ENCODE results near the gene SLC2A9.

The SLC2A9 gene

DNA sequence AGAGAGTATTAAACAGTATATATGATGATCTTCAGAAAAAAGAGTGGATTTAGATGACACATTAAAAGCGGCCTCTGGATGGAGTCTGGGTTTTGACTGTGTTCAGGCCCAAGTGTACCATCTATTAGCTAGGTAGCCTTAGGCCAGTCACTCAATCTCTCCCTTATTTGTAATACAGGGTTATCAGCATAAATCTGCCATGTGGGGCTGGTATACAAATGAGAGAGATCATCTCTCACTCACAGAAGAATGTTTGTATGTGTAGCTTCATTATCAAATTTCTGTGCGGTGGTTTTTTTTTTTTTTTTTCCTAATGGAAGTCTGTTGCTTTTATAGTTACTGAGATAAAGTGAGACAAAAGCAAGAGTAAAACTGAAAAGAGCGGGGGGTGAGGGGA is 12.7 kb downstream of the SLC2A9 start:
- H3K9ac ChIP-seq (ENCODE audit: low read depth, low read length, poor library complexity, severe bottlenecking): no peak overlapping the region
- no peak overlapping the region for H3K4me2 ChIP-seq (ENCODE audit: low read depth, low read length, poor library complexity, severe bottlenecking)
- no peaks in the 10 kb centered on the region for H4K20me1 ChIP-seq (ENCODE audit: insufficient read depth, low read length, poor library complexity, severe bottlenecking)
- H3K4me1 ChIP-seq (ENCODE audit: insufficient read depth, low read length, poor library complexity, severe bottlenecking): no peaks in the 10 kb centered on the region
- H2AFZ ChIP-seq (ENCODE audit: low read length): no peak overlapping the region
- H3K79me2 ChIP-seq (ENCODE audit: insufficient read depth, low read length): no peaks in the 10 kb centered on the region
- no peaks in the 10 kb centered on the region for H3K27me3 ChIP-seq (ENCODE audit: insufficient read depth, low read length, poor library complexity, severe bottlenecking)
- H3K4me3 ChIP-seq (ENCODE audit: low read length, poor library complexity, severe bottlenecking): no peak overlapping the region
- H3K9me2 ChIP-seq (replicated peaks; ENCODE audit: low read depth, low read length): no peaks in the 10 kb centered on the region
- H3K9me3 ChIP-seq (ENCODE audit: insufficient read depth, low read depth, low read length): no peaks in the 10 kb centered on the region
- no peaks in the 10 kb centered on the region for H3K36me3 ChIP-seq (ENCODE audit: insufficient read depth, low read length)
- TF ChIP-seq, protein P1, sequence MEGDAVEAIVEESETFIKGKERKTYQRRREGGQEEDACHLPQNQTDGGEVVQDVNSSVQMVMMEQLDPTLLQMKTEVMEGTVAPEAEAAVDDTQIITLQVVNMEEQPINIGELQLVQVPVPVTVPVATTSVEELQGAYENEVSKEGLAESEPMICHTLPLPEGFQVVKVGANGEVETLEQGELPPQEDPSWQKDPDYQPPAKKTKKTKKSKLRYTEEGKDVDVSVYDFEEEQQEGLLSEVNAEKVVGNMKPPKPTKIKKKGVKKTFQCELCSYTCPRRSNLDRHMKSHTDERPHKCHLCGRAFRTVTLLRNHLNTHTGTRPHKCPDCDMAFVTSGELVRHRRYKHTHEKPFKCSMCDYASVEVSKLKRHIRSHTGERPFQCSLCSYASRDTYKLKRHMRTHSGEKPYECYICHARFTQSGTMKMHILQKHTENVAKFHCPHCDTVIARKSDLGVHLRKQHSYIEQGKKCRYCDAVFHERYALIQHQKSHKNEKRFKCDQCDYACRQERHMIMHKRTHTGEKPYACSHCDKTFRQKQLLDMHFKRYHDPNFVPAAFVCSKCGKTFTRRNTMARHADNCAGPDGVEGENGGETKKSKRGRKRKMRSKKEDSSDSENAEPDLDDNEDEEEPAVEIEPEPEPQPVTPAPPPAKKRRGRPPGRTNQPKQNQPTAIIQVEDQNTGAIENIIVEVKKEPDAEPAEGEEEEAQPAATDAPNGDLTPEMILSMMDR (conservative IDR thresholded peaks at IDR 0.05; ENCODE audit: low read length): no peak
- TF ChIP-seq EZH2phosphoT487 (IDR thresholded peaks at IDR 0.05; ENCODE audit: borderline replicate concordance): no peak
- no peaks in the 10 kb centered on the region for H3F3A ChIP-seq (ENCODE audit: low read depth)

DNA sequence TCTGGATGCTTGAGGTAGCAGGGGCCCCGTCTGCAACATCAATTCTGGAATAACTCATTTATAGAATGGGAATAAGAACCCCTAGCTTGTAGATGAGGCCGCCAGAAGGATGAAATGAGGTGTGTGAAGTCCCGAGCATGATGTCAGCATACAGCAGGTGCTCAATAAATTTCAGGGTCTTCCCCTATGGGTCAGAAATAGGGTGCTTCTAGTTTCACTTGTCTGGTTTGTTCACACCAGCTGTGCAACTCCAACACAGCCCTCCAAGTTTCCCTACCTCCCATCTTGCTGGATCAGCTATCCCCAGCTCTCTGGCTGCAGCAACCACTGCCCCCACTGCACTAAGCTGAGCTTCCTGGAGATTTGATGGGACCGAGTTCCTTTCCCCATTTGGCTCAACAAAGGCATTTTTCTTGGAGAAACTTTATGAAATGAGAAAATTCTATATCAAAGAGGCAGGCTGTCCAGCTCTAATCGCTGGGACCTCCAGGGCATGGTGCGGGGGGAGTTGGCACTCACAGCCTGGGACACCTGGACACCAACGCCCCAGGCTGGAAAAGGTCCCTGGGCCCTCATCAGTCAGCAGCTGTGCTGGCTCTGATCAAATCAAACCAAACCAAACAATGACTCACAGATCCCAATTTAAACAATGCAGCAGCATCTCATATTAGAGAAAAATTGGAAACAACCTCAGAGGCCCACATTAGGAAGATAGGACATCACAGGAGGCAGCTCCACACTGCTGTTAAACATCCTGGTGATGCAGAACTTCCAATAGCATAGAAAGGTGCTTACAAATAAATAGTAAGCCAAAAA is 13.3 kb downstream of the SLC2A9 start:
- Histone ChIP-seq H4K20me1 (ENCODE audit: insufficient read depth, low read length, poor library complexity, severe bottlenecking) (no peaks in the 10 kb centered on the region), H3K4me1 (ENCODE audit: insufficient read depth, low read length, poor library complexity, severe bottlenecking) (no peaks in the 10 kb centered on the region), H3F3A (ENCODE audit: low read depth) (no peaks in the 10 kb centered on the region), H3K9me2 (replicated peaks; ENCODE audit: low read depth, low read length) (no peaks in the 10 kb centered on the region), H2AFZ (ENCODE audit: low read length) (no peak overlapping the region), H3K36me3 (ENCODE audit: insufficient read depth, low read length) (no peaks in the 10 kb centered on the region), H3K79me2 (ENCODE audit: insufficient read depth, low read length) (no peaks in the 10 kb centered on the region), H3K27me3 (ENCODE audit: insufficient read depth, low read length, poor library complexity, severe bottlenecking) (no peaks in the 10 kb centered on the region), H3K9me3 (ENCODE audit: insufficient read depth, low read depth, low read length) (no peaks in the 10 kb centered on the region), H3K4me3 (ENCODE audit: low read length, poor library complexity, severe bottlenecking) (no peak overlapping the region), H3K9ac (ENCODE audit: low read depth, low read length, poor library complexity, severe bottlenecking) (no peak overlapping the region), H3K4me2 (ENCODE audit: low read depth, low read length, poor library complexity, severe bottlenecking) (no peak overlapping the region)
- TF ChIP-seq, protein P1 (conservative IDR thresholded peaks at IDR 0.05; ENCODE audit: low read length): no peak
- no peak for TF ChIP-seq EZH2phosphoT487 (IDR thresholded peaks at IDR 0.05; ENCODE audit: borderline replicate concordance)

DNA sequence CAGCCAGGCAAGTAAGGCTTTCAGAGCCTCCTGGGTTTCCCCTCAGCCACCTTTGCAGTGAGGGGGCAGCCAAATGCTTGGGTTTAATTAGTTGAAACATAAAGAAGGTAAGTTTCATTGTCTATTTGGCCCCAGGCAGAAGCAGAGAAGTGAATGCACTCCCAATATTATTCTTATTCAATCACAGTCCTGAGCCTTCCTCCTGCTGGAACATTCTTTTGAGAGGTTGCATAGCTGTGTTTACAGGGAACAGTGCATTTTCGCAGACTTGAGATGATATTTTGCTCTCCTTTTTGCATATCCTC is 13.9 kb downstream of the SLC2A9 start:
- Histone ChIP-seq H3K9me2 (replicated peaks; ENCODE audit: low read depth, low read length) (no peaks in the 10 kb centered on the region), H3K4me2 (ENCODE audit: low read depth, low read length, poor library complexity, severe bottlenecking) (no peak overlapping the region), H3K36me3 (ENCODE audit: insufficient read depth, low read length) (no peaks in the 10 kb centered on the region), H2AFZ (ENCODE audit: low read length) (no peak overlapping the region), H3K27me3 (ENCODE audit: insufficient read depth, low read length, poor library complexity, severe bottlenecking) (no peaks in the 10 kb centered on the region), H3K9me3 (ENCODE audit: insufficient read depth, low read depth, low read length) (no peaks in the 10 kb centered on the region), H4K20me1 (ENCODE audit: insufficient read depth, low read length, poor library complexity, severe bottlenecking) (no peaks in the 10 kb centered on the region), H3K9ac (ENCODE audit: low read depth, low read length, poor library complexity, severe bottlenecking) (no peak overlapping the region), H3K4me1 (ENCODE audit: insufficient read depth, low read length, poor library complexity, severe bottlenecking) (no peaks in the 10 kb centered on the region), H3K79me2 (ENCODE audit: insufficient read depth, low read length) (no peaks in the 10 kb centered on the region), H3K4me3 (ENCODE audit: low read length, poor library complexity, severe bottlenecking) (no peak overlapping the region), H3F3A (ENCODE audit: low read depth) (no peaks in the 10 kb centered on the region)
- TF ChIP-seq EZH2phosphoT487 (IDR thresholded peaks at IDR 0.05; ENCODE audit: borderline replicate concordance): no peak
- TF ChIP-seq, protein P1 (conservative IDR thresholded peaks at IDR 0.05; ENCODE audit: low read length): no peak

Measured in Loucy (cell line).